HT-29 (cell line): ENCODE results near the gene GLRB. TPM values are rescaled to one million over a fixed set of nuclear protein-coding genes. Genes with fewer than 3 reads are reported as not detected.
"Not testable (repeated sequence)": the region's sequence is repeated elsewhere in the genome, so short reads cannot be mapped to it uniquely, and the experiment has no call there.

Experiments used
- DNase-seq: peaks from one replicate; pipeline ENCODE4 v3.0.0-alpha.2; 2015; ENCODE audit warnings: low spot score
- total RNA-seq: library from RNA; depleted of rRNA; stranded (reverse); fragments of >200 nt; shearing (Covaris generic); gene quantifications from 2 replicates; pipeline ENCODE4 v1.2.3, GENCODE V29; 2014; rRNA removed

GLRB gene
- not detected in 2 replicates for total RNA-seq

DNA sequence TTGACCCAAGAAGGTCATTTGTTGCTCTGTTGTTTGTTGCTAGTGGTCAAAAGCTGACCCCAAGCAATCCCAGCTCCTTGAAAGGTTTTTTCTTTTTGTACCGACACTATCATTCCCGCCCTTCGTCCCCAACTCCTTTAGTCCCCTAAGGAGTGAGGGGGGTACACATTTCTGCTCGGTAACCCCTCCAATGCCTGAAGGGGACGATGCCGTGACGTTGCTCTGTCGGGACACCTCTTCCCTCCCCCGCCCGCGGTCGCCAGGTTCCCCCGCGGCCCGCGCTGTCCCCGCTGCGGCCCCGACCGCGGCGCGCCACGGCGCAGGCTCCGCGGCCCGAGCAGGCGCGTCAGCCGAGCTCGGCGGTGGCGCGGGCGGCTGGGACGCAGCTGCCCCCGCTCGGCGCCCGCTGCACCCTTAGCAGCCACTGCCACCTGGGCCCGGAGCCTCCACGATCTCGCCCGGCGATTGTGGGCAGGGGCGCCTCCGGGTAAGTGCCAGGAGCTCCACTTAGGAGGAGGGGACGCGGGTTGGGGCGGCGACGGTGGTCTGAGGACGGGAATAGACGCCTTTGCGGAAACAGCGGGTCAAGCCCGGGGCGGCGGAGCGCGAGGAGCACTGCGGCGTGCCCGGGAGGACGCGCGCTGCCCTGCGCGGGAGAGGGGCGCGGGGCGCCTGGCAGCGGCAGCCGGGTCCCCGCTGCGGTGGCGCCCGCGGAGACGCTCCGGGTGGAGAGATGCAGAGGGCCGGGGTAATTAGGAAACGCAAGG is at the start of gene GLRB:
Gene GLRB, plus strand, starts transcription at position 340 of the 767 bp plus-strand sequence. CDS start 1,875 bp downstream, outside the sequence.
- no peak for DNase-seq

GRCh38 chr4:157035471-157035870 is 40.5 kb upstream of the GLRB start:
- no peak for DNase-seq

DNA sequence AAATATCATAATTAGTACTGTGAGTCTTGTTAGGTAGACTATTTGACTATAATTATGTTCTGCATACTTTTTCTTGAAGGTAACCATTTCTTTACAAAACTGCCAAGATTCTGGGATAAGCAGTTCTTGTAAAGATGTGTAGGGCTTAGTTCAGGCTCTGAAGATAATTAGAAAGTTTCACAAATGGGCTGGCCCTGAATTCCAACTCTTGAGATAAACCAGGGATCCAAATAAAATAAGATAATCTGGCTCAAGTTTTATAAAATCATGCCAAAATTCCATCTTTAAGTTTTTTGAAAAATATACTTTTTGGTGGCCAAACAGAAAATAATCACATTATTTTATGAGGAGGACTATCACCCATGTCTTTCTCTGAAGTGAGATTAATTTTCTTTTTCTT is 35.5 kb upstream of the GLRB start:
- DNase-seq, result no peak

DNA sequence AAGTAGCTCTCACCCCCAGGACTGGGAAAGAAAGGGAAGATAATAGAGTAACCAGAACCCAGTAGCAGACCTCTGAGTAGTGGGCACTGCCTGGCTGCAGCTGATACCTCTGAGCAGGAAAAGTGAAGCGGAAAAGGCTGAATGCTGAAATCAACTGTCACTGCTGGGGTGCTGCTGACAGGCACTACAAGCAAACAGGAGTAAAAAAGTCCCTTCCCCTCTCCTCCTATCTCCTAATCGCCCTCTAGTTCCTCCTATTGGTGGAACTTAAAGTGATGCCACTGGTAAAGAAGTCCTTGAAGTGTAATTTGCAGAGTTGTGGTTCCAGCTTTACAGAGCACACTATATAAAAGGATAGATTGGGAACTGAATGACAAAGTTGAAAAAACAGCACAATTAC is 32.8 kb upstream of the GLRB start:
- DNase-seq, result peak; percentile 27

DNA sequence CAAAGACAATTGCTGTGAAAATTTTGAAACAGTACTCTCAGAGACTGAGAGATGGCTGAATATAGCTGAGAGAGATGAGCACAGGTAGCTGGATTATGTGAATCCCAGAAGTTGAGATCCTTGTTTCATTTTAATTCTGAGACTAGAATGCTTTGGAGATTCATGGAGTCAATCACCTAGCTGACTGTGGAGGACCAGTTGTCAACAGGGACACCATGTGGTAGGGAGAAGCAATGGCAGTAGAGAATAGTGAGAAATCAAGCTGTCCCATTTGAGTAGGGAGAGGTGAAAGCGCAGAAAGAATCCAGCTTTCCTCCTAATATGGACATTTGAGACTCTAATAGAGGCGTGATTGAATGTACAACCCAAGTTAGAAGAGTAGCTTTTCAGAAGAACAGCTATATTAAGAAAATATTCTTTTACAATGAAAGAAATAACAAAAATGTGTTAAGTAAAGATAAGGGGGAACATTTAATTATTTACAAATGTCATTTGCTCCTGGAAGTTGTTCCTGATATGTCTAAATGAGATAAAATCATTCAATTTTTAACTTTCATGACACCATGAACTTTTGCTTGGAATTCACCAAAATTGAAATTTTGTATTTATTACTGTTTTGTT is 30.3 kb upstream of the GLRB start:
- peak; percentile 71 for DNase-seq

DNA sequence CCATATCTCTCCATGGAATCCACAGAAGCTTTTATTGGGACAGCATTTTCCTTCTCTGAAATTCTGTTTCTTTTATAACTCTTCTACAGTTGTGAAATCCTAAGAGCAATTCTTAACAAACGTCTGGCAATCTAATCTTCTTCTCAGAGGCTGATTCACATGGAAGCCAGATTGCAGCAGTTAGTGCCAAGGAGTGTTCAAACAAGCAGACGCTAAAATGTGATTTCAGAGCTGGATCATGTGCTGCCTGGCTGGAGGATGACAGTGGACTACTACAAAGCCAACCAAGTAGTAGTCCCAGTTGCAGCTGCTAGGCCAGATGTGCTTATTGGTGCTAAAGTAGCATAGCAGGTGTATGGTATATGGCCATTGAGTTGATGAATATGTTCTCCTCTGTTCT is 27.7 kb upstream of the GLRB start:
- DNase-seq, result no peak

DNA sequence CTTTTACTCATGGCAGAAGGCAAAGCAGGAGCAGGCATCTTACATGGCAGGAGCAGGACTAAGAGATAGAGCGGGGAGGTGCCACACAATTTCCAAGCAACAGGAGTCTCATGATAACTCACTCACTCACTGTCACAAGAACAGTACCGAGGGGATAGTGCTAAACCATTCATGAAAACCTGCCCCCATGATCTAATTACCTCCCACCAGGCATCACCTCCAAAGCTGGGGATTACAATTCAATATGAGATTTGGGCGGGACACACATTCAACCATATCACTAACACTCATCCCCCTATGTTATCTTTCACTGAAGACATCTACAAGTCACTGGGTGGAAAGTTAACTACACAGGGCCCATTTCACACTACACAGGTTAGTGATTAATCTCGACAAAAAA is 25.4 kb upstream of the GLRB start:
- no peak for DNase-seq

DNA sequence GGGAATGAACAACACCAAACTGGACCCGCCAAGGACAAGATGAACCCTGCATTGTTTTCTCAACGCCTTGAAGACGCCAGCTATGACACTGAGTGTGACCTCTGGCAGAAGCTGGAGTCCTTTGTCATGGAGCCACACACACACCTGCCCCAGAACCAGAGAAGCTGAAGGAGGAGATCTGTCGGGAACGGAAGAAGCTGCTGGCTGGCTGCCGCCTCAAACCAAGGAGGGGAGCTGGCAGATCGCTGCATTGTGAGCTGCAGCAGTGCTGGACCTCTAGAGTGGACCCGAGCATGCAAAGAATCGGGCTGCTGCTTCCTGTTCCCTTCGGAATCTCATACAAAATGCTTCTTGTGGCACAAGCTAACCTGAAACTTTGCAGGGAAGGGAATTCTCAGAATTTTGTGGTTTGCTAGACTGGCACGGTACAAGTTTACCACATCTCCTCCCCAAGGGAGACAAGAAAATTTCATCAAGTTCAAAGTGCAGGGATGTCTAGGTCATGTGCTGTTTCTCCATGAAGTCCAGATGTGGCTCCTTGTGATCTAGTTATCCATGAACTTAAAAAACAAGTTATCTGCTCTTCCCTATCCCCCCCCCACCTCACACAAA is 23.4 kb upstream of the GLRB start:
- DNase-seq, result no peak

- no peak for DNase-seq
These were observed 18.7 kb upstream of the GLRB start for GRCh38 chr4:157057218-157057617.

DNA sequence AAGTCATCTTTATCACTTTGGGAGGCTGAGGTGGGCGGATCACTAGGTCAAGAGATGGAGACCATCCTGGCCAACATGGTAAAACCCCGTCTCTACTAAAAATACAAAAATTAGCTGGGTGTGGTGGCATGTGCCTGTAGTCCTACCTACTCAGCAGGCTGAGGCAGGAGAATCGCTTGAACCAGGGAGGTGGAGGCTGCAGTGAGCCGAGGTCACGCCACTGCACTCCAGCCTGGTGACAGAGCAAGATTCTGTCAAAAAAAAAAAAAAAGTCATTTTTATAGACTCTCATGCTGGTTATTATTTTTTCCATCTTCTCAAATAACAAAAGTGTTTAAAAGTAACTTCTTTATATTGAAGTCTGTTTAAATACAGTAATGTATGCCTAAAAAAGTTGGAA is 17.1 kb upstream of the GLRB start:
- DNase-seq, result not testable (repeated sequence)

DNA sequence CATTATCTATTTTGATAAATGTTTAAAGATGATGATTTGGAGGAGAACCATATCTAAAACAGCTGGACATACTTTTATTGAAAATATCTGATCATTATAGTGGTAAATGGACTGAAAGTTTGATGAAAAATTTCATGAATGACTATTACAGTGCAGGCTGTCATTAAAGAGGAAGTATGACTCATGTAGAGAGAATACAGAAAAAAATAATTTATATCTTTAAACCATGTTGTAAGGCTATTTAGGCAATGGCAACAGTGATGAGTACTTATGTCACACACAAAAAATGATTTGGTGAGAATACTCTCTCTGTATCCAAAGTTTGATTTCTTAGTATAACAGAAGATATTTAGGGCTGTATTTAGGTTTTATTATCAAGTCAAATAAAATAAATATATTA is 3.9 kb upstream of the GLRB start:
- DNase-seq, result no peak

DNA sequence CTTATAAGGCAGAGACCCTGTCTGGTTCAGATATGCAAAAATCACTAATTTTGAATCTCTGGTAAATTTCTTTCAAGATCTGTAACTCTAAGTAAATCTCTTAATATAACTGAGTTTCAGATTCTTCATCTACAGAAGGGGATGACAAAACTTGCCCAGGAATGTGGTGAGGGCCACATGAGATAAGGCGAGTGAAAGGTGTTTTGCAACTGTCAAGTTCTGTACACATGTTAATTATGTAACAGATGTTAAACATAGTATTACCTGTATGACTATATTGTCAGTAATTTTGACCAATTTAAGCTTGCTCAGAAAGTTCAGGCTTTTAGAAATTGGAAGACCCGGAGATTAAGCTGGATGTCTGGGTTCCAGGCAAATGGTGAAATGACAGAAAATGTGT is 549 bp upstream of the GLRB start:
- no peak for DNase-seq

DNA sequence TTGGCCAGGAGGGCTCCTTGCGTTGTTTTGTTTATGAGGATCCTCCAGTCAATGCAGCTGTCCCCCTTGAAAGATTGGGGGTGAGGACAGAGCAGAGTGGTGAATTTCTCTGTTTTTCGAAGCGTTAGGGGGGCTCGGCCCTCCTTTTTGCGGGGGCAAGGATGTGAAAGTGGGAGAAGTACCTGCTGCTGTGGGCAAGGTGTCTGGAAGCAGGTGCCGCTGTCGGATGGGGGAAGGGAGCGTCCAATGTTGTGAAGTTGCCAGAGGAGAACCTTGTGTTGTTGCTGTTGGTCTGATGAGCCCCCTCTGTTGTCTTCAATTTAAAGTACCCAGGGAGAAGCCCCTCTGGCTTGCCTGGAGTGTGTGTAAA is 613 bp downstream of the GLRB start:
- DNase-seq, result no peak

DNA sequence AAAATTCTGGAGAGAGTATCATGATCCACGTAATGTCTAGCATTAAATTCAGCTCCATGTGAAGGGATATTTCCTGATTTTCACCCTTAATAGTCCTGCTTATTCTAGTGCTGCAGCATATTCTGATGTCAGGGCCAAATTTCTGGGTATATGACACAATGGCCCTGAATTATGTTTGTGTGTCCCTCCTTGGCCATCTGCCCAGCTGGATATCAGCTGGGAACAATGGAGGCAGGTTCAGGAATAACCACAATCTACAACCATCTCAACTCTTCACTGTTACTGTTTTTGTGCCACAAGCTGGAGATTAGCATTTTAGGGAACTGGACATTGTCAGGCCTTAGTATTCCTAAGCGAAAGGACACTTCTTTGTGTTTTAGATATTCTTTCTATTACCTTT is 3.5 kb downstream of the GLRB start:
- DNase-seq, result no peak

DNA sequence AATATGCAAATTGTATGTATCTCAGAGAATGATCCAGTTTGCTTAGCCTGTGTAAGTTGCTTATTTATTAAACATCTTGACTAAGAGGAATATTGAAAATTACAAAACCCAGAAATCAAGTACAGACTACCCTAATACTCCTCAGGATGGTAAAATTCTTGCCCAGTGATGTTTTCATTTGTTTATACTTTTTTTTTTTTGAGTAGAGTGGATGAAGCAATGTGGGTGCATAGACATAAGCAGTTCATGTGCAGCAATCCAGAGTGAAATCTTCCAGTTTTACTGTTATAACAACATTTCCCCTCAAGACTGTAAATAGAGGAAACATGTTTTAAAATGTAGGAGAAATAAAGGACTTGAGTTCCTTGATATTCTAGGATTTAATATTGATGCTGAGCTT is 4.7 kb downstream of the GLRB start:
- no peak for DNase-seq

DNA sequence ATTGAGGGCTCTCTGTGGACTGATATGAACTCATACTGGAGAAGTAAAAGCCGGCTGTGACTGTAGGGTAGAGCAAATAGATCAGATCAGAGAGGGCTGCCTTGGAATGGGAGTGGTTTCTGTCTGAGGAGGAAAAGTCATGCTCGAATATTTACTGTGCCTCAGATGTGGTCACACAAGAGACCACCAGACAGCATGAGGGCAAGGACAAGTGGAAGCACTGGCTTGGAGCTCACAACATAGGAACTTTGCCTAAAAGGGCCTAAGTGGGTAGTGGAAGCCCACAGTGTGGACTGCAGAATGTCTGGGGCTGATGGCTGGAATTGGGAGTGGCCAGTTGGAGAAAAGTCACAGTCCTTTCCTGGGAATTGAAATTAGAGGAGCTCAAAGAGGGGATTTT is 19.8 kb downstream of the GLRB start:
- no peak for DNase-seq

- DNase-seq, result no peak
These were observed 20.5 kb downstream of the GLRB start for GRCh38 chr4:157096439-157096838.

GRCh38 chr4:157099506-157099905 is 23.6 kb downstream of the GLRB start:
- DNase-seq, result no peak

DNA sequence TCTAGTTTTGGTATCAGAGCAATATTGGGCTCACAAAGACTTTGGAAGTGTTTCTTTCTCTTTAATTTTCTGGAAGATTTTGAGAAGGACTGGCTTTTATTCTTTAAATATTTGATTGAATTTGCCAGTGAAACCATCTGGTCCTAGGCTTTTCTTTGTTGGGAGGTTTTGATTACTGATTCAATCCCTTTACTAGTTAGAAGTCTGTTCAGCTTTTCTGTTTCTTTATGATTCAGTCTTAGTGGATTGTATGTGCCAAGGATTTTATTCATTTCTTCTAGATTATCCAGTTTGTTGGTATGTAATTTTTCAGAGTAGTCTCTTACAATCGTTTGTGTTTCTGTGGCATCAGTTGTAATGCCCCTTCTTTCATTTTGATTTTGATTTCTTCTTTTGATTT is 28.6 kb downstream of the GLRB start:
- DNase-seq, result no peak

DNA sequence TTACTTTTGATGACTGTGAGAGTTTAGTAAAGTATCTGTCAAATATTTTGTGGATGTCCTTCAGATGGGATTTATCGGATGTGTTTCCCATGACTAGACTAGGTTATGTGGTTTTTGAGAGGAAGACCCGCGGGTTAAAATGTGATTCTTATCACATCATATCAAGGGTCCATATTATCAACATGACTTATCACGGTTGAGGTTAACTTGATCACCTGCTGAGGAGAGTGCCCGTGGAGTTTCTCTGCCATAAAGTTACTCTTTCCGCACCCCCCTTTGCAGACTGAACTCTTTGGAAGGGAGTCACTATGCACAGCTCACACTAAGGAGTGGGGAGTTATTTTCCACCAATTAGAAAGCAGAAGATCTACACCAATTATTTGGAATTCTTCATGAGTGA is 38.7 kb downstream of the GLRB start:
- DNase-seq, result no peak

DNA sequence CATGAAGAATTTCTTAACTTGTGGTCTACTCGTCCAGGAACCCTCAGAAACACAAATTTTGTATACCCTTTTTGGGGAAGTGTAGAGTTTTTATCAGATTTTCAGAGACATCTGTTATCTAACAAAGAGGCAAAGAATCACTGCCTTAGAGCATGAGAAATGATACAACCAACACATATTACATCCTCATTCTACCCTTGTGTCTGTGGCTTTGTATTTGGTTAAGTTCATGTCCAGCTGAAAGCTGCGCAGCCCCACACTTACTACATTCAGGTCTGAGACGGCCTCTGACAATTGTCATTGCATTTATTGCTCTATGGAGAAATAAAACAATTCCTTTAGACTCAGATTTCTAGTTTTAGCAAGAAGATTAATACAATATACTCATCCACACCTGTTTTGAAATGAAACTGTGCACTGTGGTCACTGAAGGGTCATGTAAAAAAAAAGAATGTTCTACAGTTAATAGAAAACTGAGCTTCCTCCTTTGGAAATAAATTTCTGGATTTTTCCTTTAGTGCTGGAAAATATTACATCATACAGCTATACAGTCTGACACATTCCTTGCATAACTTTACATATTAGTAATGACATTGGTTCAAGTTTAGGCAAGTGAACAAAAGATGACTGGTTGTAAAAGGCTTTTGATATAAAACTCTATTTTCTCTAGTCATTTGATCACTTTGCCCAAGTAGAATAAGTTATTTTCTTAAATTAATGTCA is 39.8 kb downstream of the GLRB start:
- no peak for DNase-seq

DNA sequence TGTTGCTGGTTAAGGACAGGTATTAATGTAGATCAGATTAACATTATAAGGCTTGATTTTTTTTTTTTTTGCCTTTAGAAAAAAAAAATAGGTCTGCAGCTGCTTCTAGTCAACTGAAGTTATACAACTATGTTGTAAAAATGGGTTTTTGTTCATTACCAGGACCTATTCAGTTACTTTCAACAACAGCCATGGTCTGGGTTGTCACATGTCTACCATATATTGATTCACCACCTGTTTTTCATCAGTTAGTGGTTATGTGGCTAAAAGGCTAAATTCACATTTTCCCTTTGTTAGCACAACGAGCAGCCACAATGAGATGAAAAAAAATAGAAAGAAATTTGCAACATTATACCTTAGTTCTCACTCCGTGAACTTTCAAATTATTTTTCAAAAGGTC is 45.5 kb downstream of the GLRB start:
- DNase-seq, result no peak
